ENCODE results near the gene KANSL1L.

GRCh38 chr2:210169516-210170195, 1.6 kb downstream of the KANSL1L start:
- TF ChIP-seq, protein P1, sequence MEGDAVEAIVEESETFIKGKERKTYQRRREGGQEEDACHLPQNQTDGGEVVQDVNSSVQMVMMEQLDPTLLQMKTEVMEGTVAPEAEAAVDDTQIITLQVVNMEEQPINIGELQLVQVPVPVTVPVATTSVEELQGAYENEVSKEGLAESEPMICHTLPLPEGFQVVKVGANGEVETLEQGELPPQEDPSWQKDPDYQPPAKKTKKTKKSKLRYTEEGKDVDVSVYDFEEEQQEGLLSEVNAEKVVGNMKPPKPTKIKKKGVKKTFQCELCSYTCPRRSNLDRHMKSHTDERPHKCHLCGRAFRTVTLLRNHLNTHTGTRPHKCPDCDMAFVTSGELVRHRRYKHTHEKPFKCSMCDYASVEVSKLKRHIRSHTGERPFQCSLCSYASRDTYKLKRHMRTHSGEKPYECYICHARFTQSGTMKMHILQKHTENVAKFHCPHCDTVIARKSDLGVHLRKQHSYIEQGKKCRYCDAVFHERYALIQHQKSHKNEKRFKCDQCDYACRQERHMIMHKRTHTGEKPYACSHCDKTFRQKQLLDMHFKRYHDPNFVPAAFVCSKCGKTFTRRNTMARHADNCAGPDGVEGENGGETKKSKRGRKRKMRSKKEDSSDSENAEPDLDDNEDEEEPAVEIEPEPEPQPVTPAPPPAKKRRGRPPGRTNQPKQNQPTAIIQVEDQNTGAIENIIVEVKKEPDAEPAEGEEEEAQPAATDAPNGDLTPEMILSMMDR (conservative IDR thresholded peaks at IDR 0.05; ENCODE audit: low read depth in 2 of 2): no peak
- TF ChIP-seq EZH2phosphoT487 (IDR thresholded peaks at IDR 0.05; ENCODE audit: unreplicated experiment) (no peak), REST (IDR thresholded peaks at IDR 0.05; ENCODE audit: unreplicated experiment) (no peak), POLR2AphosphoS5 (IDR thresholded peaks at IDR 0.05; ENCODE audit: low read depth) (no peak), EZH2 (IDR thresholded peaks at IDR 0.05; ENCODE audit: low read depth, unreplicated experiment) (no peak), JUNB (IDR thresholded peaks at IDR 0.05; ENCODE audit: unreplicated experiment) (no peak), ZNF331 (CRISPR knock-in tag; IDR thresholded peaks at IDR 0.05; ENCODE audit: low read depth) (no peak), ZNF114 (CRISPR knock-in tag; IDR thresholded peaks at IDR 0.05) (no peak), NANOG (IDR thresholded peaks at IDR 0.05; ENCODE audit: borderline replicate concordance) (no peak), CREB1 (CRISPR knock-in tag; IDR thresholded peaks at IDR 0.05; ENCODE audit: low read depth) (no peak)
- TF ChIP-seq, protein P2, sequence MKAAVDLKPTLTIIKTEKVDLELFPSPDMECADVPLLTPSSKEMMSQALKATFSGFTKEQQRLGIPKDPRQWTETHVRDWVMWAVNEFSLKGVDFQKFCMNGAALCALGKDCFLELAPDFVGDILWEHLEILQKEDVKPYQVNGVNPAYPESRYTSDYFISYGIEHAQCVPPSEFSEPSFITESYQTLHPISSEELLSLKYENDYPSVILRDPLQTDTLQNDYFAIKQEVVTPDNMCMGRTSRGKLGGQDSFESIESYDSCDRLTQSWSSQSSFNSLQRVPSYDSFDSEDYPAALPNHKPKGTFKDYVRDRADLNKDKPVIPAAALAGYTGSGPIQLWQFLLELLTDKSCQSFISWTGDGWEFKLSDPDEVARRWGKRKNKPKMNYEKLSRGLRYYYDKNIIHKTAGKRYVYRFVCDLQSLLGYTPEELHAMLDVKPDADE (IDR thresholded peaks at IDR 0.05): no peak
